GM12891 (cell line): ENCODE results near the gene HS1BP3.

Experiments used
- POLR2A ChIP-seq: IDR thresholded peaks from 2 replicates; pipeline ENCODE4 v1.6.1; 2011; ENCODE audit warnings: low read depth, low read length, control low read depth
- POLR2AphosphoS5 ChIP-seq: IDR thresholded peaks from 2 replicates; pipeline ENCODE4 v1.6.1; 2011; ENCODE audit warnings: low read depth, low read length, control low read depth

DNA sequence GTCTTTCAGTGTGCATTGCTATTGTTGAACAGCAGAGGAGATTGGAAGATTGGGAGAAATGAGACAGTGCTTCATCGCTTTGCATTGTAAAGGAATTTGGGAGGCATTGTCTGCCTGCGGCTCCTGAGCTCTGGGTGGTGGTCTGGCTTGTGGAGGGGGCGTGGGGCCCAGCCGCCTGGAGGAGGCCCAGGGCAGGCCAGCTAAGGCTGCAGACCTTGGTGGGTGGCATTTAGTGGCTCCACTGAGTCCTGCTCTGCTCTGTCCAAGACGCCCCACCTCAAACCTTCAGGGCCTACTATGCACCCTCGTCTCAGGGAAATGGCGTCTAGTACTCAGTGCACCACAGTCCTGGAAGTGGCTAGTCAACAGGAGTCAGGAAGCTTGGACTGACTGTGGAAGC lies 5.7 kb upstream of the HS1BP3 start:
- no peak for TF ChIP-seq POLR2AphosphoS5
- TF ChIP-seq POLR2A, result no peak
